Measurements from ENCODE around the gene MAD1L1. TPM values are rescaled to one million over a fixed set of nuclear protein-coding genes. Genes with fewer than 3 reads are reported as not detected.

The MAD1L1 gene
- total RNA-seq, 4 donors from 2014 or later: 22.3 to 56.6 (median 35.0) TPM

- Histone ChIP-seq H3K27me3 (peaks cover 21% of the 10 kb centered on the region), H3K4me1 (no peaks in the 10 kb centered on the region), H3K4me3 (no peak overlapping the region), H3K27ac (no peak overlapping the region), H3K9me3 (peaks cover 0 to 2% (median 0%) of the 10 kb centered on the region in 3 donors), H3K36me3 (no peaks in the 10 kb centered on the region)
- WGBS, 2 donors (ENCODE audit: low coverage in 1 of 2): 81 to 100% methylated on average over 1 to 5 of the region's 6 CpGs
- no peak for ATAC-seq
- TF ChIP-seq CTCF (IDR thresholded peaks at IDR 0.05) (no peak), EP300 (IDR thresholded peaks at IDR 0.05) (no peak), POLR2A (IDR thresholded peaks at IDR 0.05) (no peak), POLR2AphosphoS5 (IDR thresholded peaks at IDR 0.05) (no peak)
These were observed 462.4 kb downstream of the MAD1L1 start for GRCh38 chr7:1770331-1770730.

GRCh38 chr7:1769286-1770200, 463.2 kb downstream of the MAD1L1 start:
- Histone ChIP-seq H3K27ac (no peak overlapping the region), H3K9me3 (peaks cover 0 to 1% (median 0%) of the 10 kb centered on the region in 3 donors), H3K27me3 (peaks cover 21% of the 10 kb centered on the region), H3K36me3 (no peaks in the 10 kb centered on the region), H3K4me3 (no peak overlapping the region), H3K4me1 (no peaks in the 10 kb centered on the region)
- 95 to 96% methylated on average over 7 to 36 of the region's 54 CpGs for WGBS, 2 donors (ENCODE audit: low coverage in 1 of 2)
- TF ChIP-seq EP300 (IDR thresholded peaks at IDR 0.05) (no peak), CTCF (IDR thresholded peaks at IDR 0.05) (no peak), POLR2A (IDR thresholded peaks at IDR 0.05) (no peak), POLR2AphosphoS5 (IDR thresholded peaks at IDR 0.05) (no peak)
- no peak for ATAC-seq

DNA sequence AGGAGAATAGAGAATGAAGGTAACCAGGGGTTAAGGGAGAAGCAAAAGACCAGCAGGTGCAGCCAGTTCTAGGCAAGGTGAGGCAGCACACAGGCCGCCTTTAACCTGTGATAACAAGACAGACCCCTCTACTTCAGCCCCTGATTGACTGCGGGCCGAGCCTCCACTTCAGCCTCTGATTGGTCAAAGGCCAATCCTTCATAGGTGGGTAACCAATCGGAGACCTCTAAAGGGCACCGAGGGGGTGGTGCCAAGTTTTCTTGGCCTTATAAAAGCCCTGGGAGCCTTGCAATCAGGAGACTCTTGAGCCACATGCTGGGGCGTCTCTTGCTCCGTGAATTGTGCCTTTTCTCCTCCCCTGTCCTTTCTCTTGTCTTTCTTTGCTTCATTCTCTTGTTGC, 463.9 kb downstream of the MAD1L1 start:
- H3K27me3 ChIP-seq: peaks cover 21% of the 10 kb centered on the region
- TF ChIP-seq POLR2AphosphoS5 (IDR thresholded peaks at IDR 0.05) (no peak), EP300 (IDR thresholded peaks at IDR 0.05) (no peak), CTCF (IDR thresholded peaks at IDR 0.05) (no peak), POLR2A (IDR thresholded peaks at IDR 0.05) (no peak)
- H3K9me3 ChIP-seq: peaks cover 0 to 8% (median 0%) of the 10 kb centered on the region in 3 donors
- ATAC-seq: no peak
- no peak overlapping the region for H3K4me3 ChIP-seq
- H3K36me3 ChIP-seq: no peaks in the 10 kb centered on the region
- 80 to 86% methylated on average over 2 to 6 of the region's 7 CpGs for WGBS, 2 donors (ENCODE audit: low coverage in 1 of 2)
- no peak overlapping the region for H3K27ac ChIP-seq
- H3K4me1 ChIP-seq: no peaks in the 10 kb centered on the region

GRCh38 chr7:1767524-1767923, 465.2 kb downstream of the MAD1L1 start:
- H3K27ac ChIP-seq: no peak overlapping the region
- no peaks in the 10 kb centered on the region for H3K4me1 ChIP-seq
- peaks cover 21% of the 10 kb centered on the region for H3K27me3 ChIP-seq
- WGBS, 2 donors (ENCODE audit: low coverage in 1 of 2): 26 to 53% methylated on average over 5 to 10 of the region's 10 CpGs
- no peak for ATAC-seq
- H3K9me3 ChIP-seq: peaks cover 0 to 22% (median 0%) of the 10 kb centered on the region in 3 donors
- no peak overlapping the region for H3K4me3 ChIP-seq
- TF ChIP-seq POLR2A (IDR thresholded peaks at IDR 0.05): no peak
- TF ChIP-seq POLR2AphosphoS5 (IDR thresholded peaks at IDR 0.05): no peak
- no peak for TF ChIP-seq CTCF (IDR thresholded peaks at IDR 0.05)
- H3K36me3 ChIP-seq: no peaks in the 10 kb centered on the region

Small RNA genes within 50 kb of the gene (small RNA-seq; reads per million reads assigned to genes)
- gene MIR4655: 0 reads per million in 4 donors

Other genes with a start within 250 kb of the MAD1L1 start
- 10 to 100 TPM; 16.0 to 21.9 (median 17.8) TPM for gene MRM2, start 9.3 kb upstream of the MAD1L1 start, total RNA-seq
- 10 to 100 TPM in 2 of 4 donors, 1 to 10 TPM in 2; 4.3 to 15.9 (median 10.6) TPM for gene NUDT1, start 9.3 kb upstream of the MAD1L1 start, total RNA-seq
- 10 to 100 TPM in 2 of 4 donors, 1 to 10 TPM in 2; 8.7 to 17.8 (median 9.8) TPM for gene SNX8, start 81.5 kb upstream of the MAD1L1 start, total RNA-seq
- gene EIF3B, start 121.9 kb upstream of the MAD1L1 start, total RNA-seq: 100 to 1,000 TPM; 126 to 147 (median 137) TPM
- gene CHST12, start 170.7 kb upstream of the MAD1L1 start, total RNA-seq: 10 to 100 TPM in 3 of 4 donors, 1 to 10 TPM in 1; 8.3 to 18.3 (median 13.4) TPM
- not detected for gene GRIFIN, start 243.5 kb upstream of the MAD1L1 start, total RNA-seq